ENCODE data around the gene CFAP299.

Gene CFAP299

GRCh38 chr4:80446248-80446647, 110.7 kb downstream of the CFAP299 start:
- Mint-ChIP-seq H3K9me3 (peaks cover 26% of the 10 kb centered on the region), H3K4me3 (no peak overlapping the region), H3K36me3 (ENCODE audit: low read depth) (no peaks in the 10 kb centered on the region), H3K27ac (no peak overlapping the region), H3K4me1 (no peaks in the 10 kb centered on the region), H3K27me3 (ENCODE audit: low read depth) (no peaks in the 10 kb centered on the region)
- no peak for TF ChIP-seq CTCF (IDR thresholded peaks at IDR 0.05; ENCODE audit: unreplicated experiment in 3 of 3)

GRCh38 chr4:80446664-80447063, 111.1 kb downstream of the CFAP299 start:
- H3K4me3 Mint-ChIP-seq = no peak overlapping the region
- H3K36me3 Mint-ChIP-seq (ENCODE audit: low read depth) = no peaks in the 10 kb centered on the region
- no peak for TF ChIP-seq CTCF (IDR thresholded peaks at IDR 0.05; ENCODE audit: unreplicated experiment in 3 of 3)
- no peaks in the 10 kb centered on the region for H3K4me1 Mint-ChIP-seq
- H3K27me3 Mint-ChIP-seq (ENCODE audit: low read depth) = no peaks in the 10 kb centered on the region
- no peak overlapping the region for H3K27ac Mint-ChIP-seq
- peaks cover 23% of the 10 kb centered on the region for H3K9me3 Mint-ChIP-seq

- Mint-ChIP-seq H3K27ac (no peak overlapping the region), H3K4me1 (no peaks in the 10 kb centered on the region), H3K36me3 (ENCODE audit: low read depth) (no peaks in the 10 kb centered on the region), H3K27me3 (ENCODE audit: low read depth) (no peaks in the 10 kb centered on the region), H3K4me3 (no peak overlapping the region), H3K9me3 (peaks cover 16% of the 10 kb centered on the region)
- no peak for TF ChIP-seq CTCF (IDR thresholded peaks at IDR 0.05; ENCODE audit: unreplicated experiment in 3 of 3)
Observed at GRCh38 chr4:80447493-80447892, 112.0 kb downstream of the CFAP299 start.

- Mint-ChIP-seq H3K36me3 (ENCODE audit: low read depth) (no peaks in the 10 kb centered on the region), H3K9me3 (peaks cover 11% of the 10 kb centered on the region), H3K27me3 (ENCODE audit: low read depth) (no peaks in the 10 kb centered on the region), H3K27ac (no peak overlapping the region), H3K4me1 (no peaks in the 10 kb centered on the region), H3K4me3 (no peak overlapping the region)
- no peak for TF ChIP-seq CTCF (IDR thresholded peaks at IDR 0.05; ENCODE audit: unreplicated experiment in 3 of 3)
Observed at GRCh38 chr4:80448056-80448455, 112.5 kb downstream of the CFAP299 start.

GRCh38 chr4:80452055-80452454, 116.5 kb downstream of the CFAP299 start:
- Mint-ChIP-seq H3K27ac (no peak overlapping the region), H3K4me1 (no peaks in the 10 kb centered on the region), H3K9me3 (no peaks in the 10 kb centered on the region), H3K36me3 (ENCODE audit: low read depth) (no peaks in the 10 kb centered on the region), H3K4me3 (no peak overlapping the region), H3K27me3 (ENCODE audit: low read depth) (no peaks in the 10 kb centered on the region)
- no peak for TF ChIP-seq CTCF (IDR thresholded peaks at IDR 0.05; ENCODE audit: unreplicated experiment in 3 of 3)

- H3K27me3 Mint-ChIP-seq (ENCODE audit: low read depth) = no peaks in the 10 kb centered on the region
- no peaks in the 10 kb centered on the region for H3K4me1 Mint-ChIP-seq
- no peak for TF ChIP-seq CTCF (IDR thresholded peaks at IDR 0.05; ENCODE audit: unreplicated experiment in 3 of 3)
- no peaks in the 10 kb centered on the region for H3K36me3 Mint-ChIP-seq (ENCODE audit: low read depth)
- no peaks in the 10 kb centered on the region for H3K9me3 Mint-ChIP-seq
- no peak overlapping the region for H3K4me3 Mint-ChIP-seq
- no peak overlapping the region for H3K27ac Mint-ChIP-seq
Observed at GRCh38 chr4:80452768-80453167, 117.2 kb downstream of the CFAP299 start.

All from nephron (organoid).